Fibroblast of villous mesenchyme (primary cell): Measurements from ENCODE around the gene DDX31. TPM values are rescaled to one million over a fixed set of nuclear protein-coding genes. Genes with fewer than 3 reads are reported as not detected.

Source experiments
- DNase-seq: peaks from one replicate; pipeline ENCODE4 v3.0.0-alpha.2; 2010; ENCODE audit warnings: low read depth
- H3K4me3 ChIP-seq: 2 replicates; pipeline ENCODE4 v1.5.1; 2011; ENCODE audit warnings: low read depth, mild to moderate bottlenecking, low read length
- CTCF ChIP-seq: IDR thresholded peaks from 2 replicates; pipeline ENCODE4 v1.5.1; 2012; ENCODE audit warnings: low read depth, mild to moderate bottlenecking, low read length; ENCODE audit not compliant: insufficient read depth
- total RNA-seq: library from RNA; depleted of rRNA; stranded (reverse); fragments of >200 nt; gene quantifications from 2 replicates; pipeline ENCODE4 v1.2.3, GENCODE V29; 2012

Gene DDX31
- total RNA-seq, 1 donor = 19.4 TPM

GRCh38 chr9:132697230-132697629 lies 27.4 kb upstream of the DDX31 start:
- TF ChIP-seq CTCF = no peak
- H3K4me3 ChIP-seq = no peak overlapping the region
- no peak for DNase-seq

- DNase-seq = no peak
- H3K4me3 ChIP-seq = no peak overlapping the region
- TF ChIP-seq CTCF = no peak
Measured at GRCh38 chr9:132694144-132694543, 24.4 kb upstream of the DDX31 start.

- TF ChIP-seq CTCF = no peak
- DNase-seq = no peak
Measured at GRCh38 chr9:132690696-132691095, 20.9 kb upstream of the DDX31 start.

GRCh38 chr9:132683873-132684272 lies 14.1 kb upstream of the DDX31 start:
- no peak for TF ChIP-seq CTCF
- DNase-seq = no peak
- H3K4me3 ChIP-seq = no peak overlapping the region

More at GRCh38 chr9:132690696-132691095, 20.9 kb upstream of the DDX31 start:
- H3K4me3 ChIP-seq = no peak overlapping the region

GRCh38 chr9:132681561-132681960 lies 11.8 kb upstream of the DDX31 start:
- no peak for DNase-seq
- no peak for TF ChIP-seq CTCF
- no peak overlapping the region for H3K4me3 ChIP-seq

GRCh38 chr9:132679946-132680625 lies 10.3 kb upstream of the DDX31 start:
- H3K4me3 ChIP-seq = no peak overlapping the region
- DNase-seq = no peak
- no peak for TF ChIP-seq CTCF

- TF ChIP-seq CTCF = no peak
- no peak for DNase-seq
- H3K4me3 ChIP-seq = no peak overlapping the region
Measured at GRCh38 chr9:132677976-132678375, 8.2 kb upstream of the DDX31 start.
